OCI-LY7 (cell line): ENCODE data around the gene RIC1. TPM values are rescaled to one million over a fixed set of nuclear protein-coding genes. Genes with fewer than 3 reads are reported as not detected.

ENCODE experiments used
- BruUV-seq: library from RNA; stranded (reverse); fragments of 400-500 nt; replicated peaks from 2 replicates; lab custom pipeline; 2021; lab: Mats Ljungman, UMichigan
- CTCF ChIA-PET: fragments of 300-600 bp; sonication (Branson Sonifier 250); formaldehyde crosslinking; loops from one replicate; lab custom pipeline; 2022; ENCODE audit warnings: antibody characterized with exemption; ENCODE audit not compliant: unreplicated experiment; lab: Charles Lee
- POLR2A ChIA-PET: fragments of 300-600 bp; sonication (Branson Sonifier 250); formaldehyde crosslinking; loops from one replicate; lab custom pipeline; 2022; ENCODE audit warnings: antibody characterized with exemption; lab: Charles Lee
- DNase-seq: peaks from one replicate; pipeline ENCODE4 v3.0.0-alpha.2; 2015; ENCODE audit warnings: low spot score
- H2AFZ ChIP-seq: fragments of 200-600 bp; sonication (generic), shearing (Covaris generic); 2 replicates; pipeline ENCODE4 v1.6.1; 2014; ENCODE audit warnings: mild to moderate bottlenecking, antibody characterized with exemption, low read length, moderate library complexity
- H3K27ac ChIP-seq: fragments of 200-600 bp; sonication (generic); 2 replicates; pipeline ENCODE4 v1.5.1; 2014; ENCODE audit warnings: mixed run types, low read depth, mild to moderate bottlenecking, moderate library complexity, low read length, inconsistent platforms; ENCODE audit not compliant: poor library complexity, severe bottlenecking
- H3K36me3 ChIP-seq: fragments of 200-600 bp; sonication (generic); 2 replicates; pipeline ENCODE4 v1.6.1; 2014; ENCODE audit warnings: mild to moderate bottlenecking, antibody characterized with exemption, low read length, moderate library complexity, mixed read lengths; ENCODE audit not compliant: insufficient read depth
- H3K4me1 ChIP-seq: fragments of 200-600 bp; sonication (generic); 2 replicates; pipeline ENCODE4 v1.5.1; 2014; ENCODE audit warnings: mild to moderate bottlenecking, low read length; ENCODE audit not compliant: insufficient read depth, poor library complexity, severe bottlenecking
- H3K4me2 ChIP-seq: fragments of 200-600 bp; sonication (generic); 2 replicates; pipeline ENCODE4 v1.6.1; 2014; ENCODE audit warnings: mild to moderate bottlenecking, low read length
- H3K4me3 ChIP-seq: fragments of 200-600 bp; sonication (generic); 2 replicates; pipeline ENCODE4 v1.5.1; 2014; ENCODE audit warnings: mild to moderate bottlenecking, low read depth, low read length; ENCODE audit not compliant: poor library complexity, severe bottlenecking
- H3K79me2 ChIP-seq: fragments of 200-600 bp; sonication (generic); 2 replicates; pipeline ENCODE4 v1.6.1; 2016; ENCODE audit warnings: low read depth, mild to moderate bottlenecking, low read length, moderate library complexity, mixed read lengths; ENCODE audit not compliant: insufficient read depth
- H3K9me2 ChIP-seq: fragments of 200-600 bp; sonication (generic); 2 replicates; pipeline ENCODE4 v1.6.1; 2016; ENCODE audit warnings: mild to moderate bottlenecking, low read length, mixed read lengths; ENCODE audit not compliant: insufficient read depth
- H3K9me3 ChIP-seq: fragments of 200-600 bp; sonication (generic); 2 replicates; pipeline ENCODE4 v1.6.1; 2014; ENCODE audit warnings: mild to moderate bottlenecking, mixed run types, low read length, mixed read lengths
- H4K20me1 ChIP-seq: fragments of 200-600 bp; sonication (generic); 2 replicates; pipeline ENCODE4 v1.6.1; 2014; ENCODE audit warnings: mild to moderate bottlenecking, antibody characterized with exemption, low read length, moderate library complexity, mixed read lengths; ENCODE audit not compliant: insufficient read depth
- EZH2phosphoT487 ChIP-seq: fragments of 200-600 bp; sonication (generic); IDR thresholded peaks from 2 replicates; pipeline ENCODE4 v1.6.1; 2018; ENCODE audit warnings: low read depth, borderline replicate concordance, mild to moderate bottlenecking, mixed run types, antibody characterized with exemption, low read length, moderate library complexity, mixed read lengths
- intact Hi-C: fragments of 100-400 bp; cut with micrococcal nuclease; formaldehyde crosslinking; loops from one replicate; pipeline ENCODE4 v1.10.0; 2022; ENCODE audit not compliant: unreplicated experiment
- total RNA-seq, 2 experiments: library from RNA; depleted of rRNA in 1 of 2; stranded (reverse); fragments of >200 nt in 1 of 2; shearing (Covaris generic) in 1 of 2; gene quantifications; 2 replicates each; pipeline ENCODE4 v1.2.3, GENCODE V29; 2014 to 2022
- TF ChIP-seq, protein P1 (sequence below): fragments of 200-600 bp; sonication (generic); conservative IDR thresholded peaks from 2 replicates; pipeline ENCODE4 v1.5.1; 2014; ENCODE audit warnings: mild to moderate bottlenecking, antibody characterized with exemption, low read length, moderate library complexity, mixed read lengths

Gene RIC1
- total RNA-seq, 2 experiments from 2014 or later: 77.0 to 84.6 TPM

DNA sequence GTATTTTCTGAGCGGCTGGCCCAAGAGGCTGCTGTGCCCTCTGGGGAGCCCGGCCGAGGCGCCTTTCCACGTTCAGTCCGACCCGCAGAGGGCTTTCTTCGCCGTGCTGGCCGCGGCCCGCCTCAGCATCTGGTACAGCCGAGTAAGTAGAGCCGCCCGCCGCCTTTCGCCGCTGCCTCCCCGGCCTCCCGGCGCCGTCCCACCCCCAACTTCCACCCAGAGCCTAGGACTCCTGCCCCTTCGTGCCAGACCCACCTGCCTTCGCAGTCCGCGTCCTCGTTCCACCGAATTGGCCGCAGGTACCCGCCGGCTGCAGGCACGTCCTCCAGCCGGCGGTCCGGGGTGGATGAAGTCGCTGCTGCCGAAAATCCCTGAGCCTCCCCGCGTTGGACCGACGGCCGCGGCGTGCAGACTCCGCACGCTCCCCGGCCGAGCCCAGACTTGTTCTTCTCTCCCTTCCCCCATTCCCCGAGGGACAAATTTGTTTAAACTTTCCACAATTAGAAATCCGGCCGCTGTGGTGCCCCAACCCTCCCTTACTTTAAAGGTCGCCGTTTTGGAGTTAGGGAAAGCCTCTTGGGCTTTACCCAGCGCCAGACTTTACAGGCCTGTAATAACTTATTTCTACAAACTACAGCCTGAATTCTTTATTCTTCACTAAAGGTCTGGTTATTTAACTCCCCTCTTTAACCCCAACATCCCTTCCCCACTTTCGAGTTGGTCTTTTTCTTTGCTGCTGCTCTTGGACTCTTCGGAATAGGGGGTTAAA lies 589 bp downstream of the RIC1 start:
- H3K9me2 ChIP-seq: no peaks in the 10 kb centered on the region
- no TSS peak for BruUV-seq
- peaks cover 75% of the 10 kb centered on the region for H3K79me2 ChIP-seq
- intact Hi-C loops: loop anchor here (2.0 to 10.0 kb wide), 7 partner anchors 83 to 1053 kb away; partner anchors contain the start of genes ERMP1, JAK2 and RCL1
- H2AFZ ChIP-seq: no peak overlapping the region
- no peak for TF ChIP-seq EZH2phosphoT487
- TF ChIP-seq, protein P1, sequence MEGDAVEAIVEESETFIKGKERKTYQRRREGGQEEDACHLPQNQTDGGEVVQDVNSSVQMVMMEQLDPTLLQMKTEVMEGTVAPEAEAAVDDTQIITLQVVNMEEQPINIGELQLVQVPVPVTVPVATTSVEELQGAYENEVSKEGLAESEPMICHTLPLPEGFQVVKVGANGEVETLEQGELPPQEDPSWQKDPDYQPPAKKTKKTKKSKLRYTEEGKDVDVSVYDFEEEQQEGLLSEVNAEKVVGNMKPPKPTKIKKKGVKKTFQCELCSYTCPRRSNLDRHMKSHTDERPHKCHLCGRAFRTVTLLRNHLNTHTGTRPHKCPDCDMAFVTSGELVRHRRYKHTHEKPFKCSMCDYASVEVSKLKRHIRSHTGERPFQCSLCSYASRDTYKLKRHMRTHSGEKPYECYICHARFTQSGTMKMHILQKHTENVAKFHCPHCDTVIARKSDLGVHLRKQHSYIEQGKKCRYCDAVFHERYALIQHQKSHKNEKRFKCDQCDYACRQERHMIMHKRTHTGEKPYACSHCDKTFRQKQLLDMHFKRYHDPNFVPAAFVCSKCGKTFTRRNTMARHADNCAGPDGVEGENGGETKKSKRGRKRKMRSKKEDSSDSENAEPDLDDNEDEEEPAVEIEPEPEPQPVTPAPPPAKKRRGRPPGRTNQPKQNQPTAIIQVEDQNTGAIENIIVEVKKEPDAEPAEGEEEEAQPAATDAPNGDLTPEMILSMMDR: no peak
- peak overlapping the region; percentile 97 for H3K4me2 ChIP-seq
- H4K20me1 ChIP-seq: peaks cover 31% of the 10 kb centered on the region
- H3K27ac ChIP-seq: peak overlapping the region; percentile 100
- H3K4me3 ChIP-seq: peak overlapping the region; percentile 81
- peak; percentile 75 for DNase-seq
- peaks cover 20% of the 10 kb centered on the region for H3K36me3 ChIP-seq
- peaks cover 12% of the 10 kb centered on the region; the same call in 1 of the 2 replicates for H3K9me3 ChIP-seq
- ChIA-PET POLR2A (interaction anchor here (1.0 to 4.4 kb wide), 6 partner anchors 10 to 200 kb away, joined by 3 to 25 read pairs (median 8); no protein-coding TSS in a partner anchor), CTCF (interaction anchor here (0.6 to 1.8 kb wide), 2 partner anchors 43 to 548 kb away, joined by 5 to 8 read pairs; no protein-coding TSS in a partner anchor)
- H3K4me1 ChIP-seq: peaks cover 57% of the 10 kb centered on the region

DNA sequence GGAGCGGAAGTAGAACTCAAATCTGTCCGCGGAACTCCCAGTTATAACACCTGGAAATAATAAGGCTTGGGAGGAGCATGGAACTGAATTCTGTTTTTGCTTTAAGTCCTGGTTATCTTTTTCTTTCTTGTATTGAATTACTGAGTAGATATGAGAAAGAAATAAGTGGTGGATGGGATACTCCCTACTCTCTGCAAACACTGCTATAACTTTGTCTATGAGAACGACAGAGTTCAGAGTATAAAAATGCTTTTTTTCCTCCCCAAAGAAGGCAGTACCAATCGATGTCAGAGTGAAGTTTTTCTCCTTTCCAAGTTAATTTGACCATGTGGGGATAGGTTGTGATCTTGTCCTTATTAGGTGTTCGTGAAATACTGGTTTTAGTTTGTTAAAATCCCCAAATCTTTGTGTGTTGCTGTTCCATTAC lies 1.2 kb downstream of the RIC1 start:
- Histone ChIP-seq H2AFZ (no peak overlapping the region), H3K36me3 (peaks cover 26% of the 10 kb centered on the region), H3K79me2 (peaks cover 75% of the 10 kb centered on the region), H3K27ac (peak overlapping the region; percentile 100), H3K9me3 (peaks cover 18% of the 10 kb centered on the region; the same call in 1 of the 2 replicates), H3K4me3 (peak overlapping the region; percentile 81), H4K20me1 (peaks cover 36% of the 10 kb centered on the region), H3K4me1 (peaks cover 51% of the 10 kb centered on the region), H3K4me2 (peak overlapping the region; percentile 97), H3K9me2 (no peaks in the 10 kb centered on the region)
- intact Hi-C loops: no loop called here
- CTCF ChIA-PET: no interaction called here
- no peak for TF ChIP-seq EZH2phosphoT487
- TF ChIP-seq, protein P1: no peak
- POLR2A ChIA-PET: no interaction called here
- DNase-seq: peak; percentile 56
- TSS peak; percentile 68 for BruUV-seq
